IMR-90 (cell line): Measurements from ENCODE around the gene CLMP. TPM values are rescaled to one million over a fixed set of nuclear protein-coding genes. Genes with fewer than 3 reads are reported as not detected.

Experiments used
- ATAC-seq: fragments of 200-7000 bp; cut with Tn5 transposase; 2 replicates; pipeline ENCODE4 v1.9.1; 2020; ENCODE audit warnings: low read depth, mild to moderate bottlenecking, moderate library complexity
- BruUV-seq: library from RNA; stranded (reverse); fragments of 400-500 nt; replicated peaks from 2 replicates; lab custom pipeline; 2021; lab: Mats Ljungman, UMichigan
- CTCF ChIA-PET: fragments of 300-600 bp; formaldehyde crosslinking; extraction: SDS; loops from one replicate; lab custom pipeline; 2021; ENCODE audit warnings: antibody characterized with exemption; lab: Yijun Ruan, JAX
- POLR2A ChIA-PET: fragments of 300-600 bp; sonication (Branson Sonifier 250); formaldehyde crosslinking; loops from one replicate; lab custom pipeline; 2022; ENCODE audit warnings: antibody characterized with exemption; ENCODE audit not compliant: unreplicated experiment; lab: Charles Lee
- DNase-seq: peaks from one replicate; pipeline ENCODE4 v3.0.0; 2013
- H2AFZ ChIP-seq: replicated peaks from 2 replicates; pipeline ENCODE3; 2013; ENCODE audit warnings: low read length, mild to moderate bottlenecking; ENCODE audit not compliant: poor library complexity
- H2AK5ac ChIP-seq: 2 replicates; pipeline ENCODE4 v1.6.1; 2013; ENCODE audit warnings: low read depth, low read length, inconsistent platforms
- H2AK9ac ChIP-seq: replicated peaks from 2 replicates; pipeline ENCODE3; 2013; ENCODE audit warnings: mild to moderate bottlenecking, low read depth, low read length, moderate library complexity; ENCODE audit not compliant: poor library complexity
- H2BK120ac ChIP-seq: 2 replicates; pipeline ENCODE4 v1.6.1; 2013; ENCODE audit warnings: low read depth, low read length, inconsistent platforms
- H2BK15ac ChIP-seq: 3 replicates; pipeline ENCODE4 v1.6.1; 2013; ENCODE audit warnings: low read depth, low read length, inconsistent platforms
- H2BK20ac ChIP-seq: 2 replicates; pipeline ENCODE4 v1.6.1; 2013; ENCODE audit warnings: low read depth, mild to moderate bottlenecking, inconsistent platforms, low read length, moderate library complexity
- H2BK5ac ChIP-seq: 2 replicates; pipeline ENCODE4 v1.6.1; 2013; ENCODE audit warnings: mild to moderate bottlenecking, low read depth, low read length, inconsistent platforms; ENCODE audit not compliant: poor library complexity, severe bottlenecking
- H3K14ac ChIP-seq: replicated peaks from 2 replicates; pipeline ENCODE4 v1.6.1; 2013; ENCODE audit warnings: low read depth, low read length, inconsistent platforms
- H3K18ac ChIP-seq: 2 replicates; pipeline ENCODE4 v1.6.1; 2013; ENCODE audit warnings: low read depth, low read length, control low read depth
- H3K23ac ChIP-seq: 2 replicates; pipeline ENCODE4 v1.6.1; 2013; ENCODE audit warnings: low read depth, low read length, inconsistent platforms
- H3K27ac ChIP-seq: 2 replicates; pipeline ENCODE4 v1.5.1; 2013; ENCODE audit warnings: mild to moderate bottlenecking, control low read depth, low read length; ENCODE audit not compliant: insufficient read depth
- H3K27me3 ChIP-seq: 2 replicates; pipeline ENCODE4 v1.6.1; 2013; ENCODE audit warnings: low read length; ENCODE audit not compliant: control insufficient read depth, insufficient read depth
- H3K36me3 ChIP-seq: 2 replicates; pipeline ENCODE4 v1.6.1; 2013; ENCODE audit warnings: low read length, mixed read lengths; ENCODE audit not compliant: control insufficient read depth, insufficient read depth
- H3K4ac ChIP-seq: 2 replicates; pipeline ENCODE4 v1.6.1; 2013; ENCODE audit warnings: low read depth, low read length, inconsistent platforms
- H3K4me1 ChIP-seq: 2 replicates; pipeline ENCODE4 v1.6.1; 2013; ENCODE audit warnings: low read length, mixed read lengths; ENCODE audit not compliant: control insufficient read depth, insufficient read depth
- H3K4me2 ChIP-seq: 2 replicates; pipeline ENCODE4 v1.6.1; 2013; ENCODE audit warnings: low read depth, mild to moderate bottlenecking, control low read depth, low read length, moderate library complexity
- H3K4me3 ChIP-seq: 2 replicates; pipeline ENCODE4 v1.5.1; 2013; ENCODE audit warnings: low read depth, mild to moderate bottlenecking, control low read depth, low read length, moderate library complexity; ENCODE audit not compliant: insufficient read depth
- H3K56ac ChIP-seq: 2 replicates; pipeline ENCODE4 v1.6.1; 2013; ENCODE audit warnings: low read length, inconsistent platforms; ENCODE audit not compliant: insufficient read depth; ENCODE audit errors: extremely low read depth
- H3K79me1 ChIP-seq, 2 experiments: 2 replicates each; pipeline ENCODE4 v1.6.1; 2013; ENCODE audit warnings: low read length in 2 of 2, inconsistent platforms in 1 of 2, low read depth in 1 of 2
- H3K9ac ChIP-seq: 2 replicates; pipeline ENCODE4 v1.6.1; 2013; ENCODE audit warnings: low read depth, low read length, control low read depth
- H3K9me1 ChIP-seq: 2 replicates; pipeline ENCODE4 v1.6.1; 2013; ENCODE audit warnings: low read length, inconsistent platforms; ENCODE audit not compliant: insufficient read depth
- H3K9me3 ChIP-seq: 2 replicates; pipeline ENCODE4 v1.6.1; 2013; ENCODE audit warnings: low read length; ENCODE audit not compliant: control insufficient read depth, insufficient read depth
- H4K20me1 ChIP-seq: 2 replicates; pipeline ENCODE4 v1.6.1; 2013; ENCODE audit warnings: low read length, inconsistent platforms; ENCODE audit not compliant: insufficient read depth
- H4K5ac ChIP-seq: 2 replicates; pipeline ENCODE4 v1.6.1; 2013; ENCODE audit warnings: mild to moderate bottlenecking, low read depth, low read length, control low read depth
- H4K8ac ChIP-seq, 2 experiments: 2 replicates each; pipeline ENCODE4 v1.6.1; 2013; ENCODE audit warnings: low read depth in 2 of 2, low read length in 2 of 2, control low read depth in 1 of 2, inconsistent platforms in 1 of 2
- H4K91ac ChIP-seq: 2 replicates; pipeline ENCODE4 v1.6.1; 2013; ENCODE audit warnings: low read depth, low read length, inconsistent platforms; ENCODE audit not compliant: insufficient read depth
- MXI1 ChIP-seq: IDR thresholded peaks from 2 replicates; pipeline ENCODE4 v1.6.1; 2012; ENCODE audit warnings: low read depth, mild to moderate bottlenecking, low read length, moderate library complexity, borderline replicate concordance
- NFE2L2 ChIP-seq: fragments of 150-350 bp; IDR thresholded peaks from 2 replicates; pipeline ENCODE4 v1.6.1; 2016; ENCODE audit warnings: low read depth, mild to moderate bottlenecking, low read length
- RFX5 ChIP-seq: IDR thresholded peaks from 2 replicates; pipeline ENCODE4 v1.8.0; 2012; ENCODE audit warnings: low read depth, mild to moderate bottlenecking, low read length, moderate library complexity
- WGBS, 2 experiments: methylation state at CpG; one replicate each; pipeline versions ENCODE4 v1.1.5 to v1.1.7; 2013; ENCODE audit warnings: missing lambda C conversion rate in 2 of 2; ENCODE audit not compliant: insufficient read length in 1 of 2; ENCODE audit errors: extremely low coverage in 2 of 2; 5-methylcytosine and 5-hydroxymethylcytosine counted together
- dilution Hi-C: fragments of 300-500 bp; cut with HindIII; formaldehyde crosslinking; loops from one replicate; pipeline ENCODE4 v1.14.3; 2018; ENCODE audit warnings: low sequenced_read_pairs; ENCODE audit not compliant: unreplicated experiment
- in situ Hi-C: fragments of 300-500 bp; cut with MboI; formaldehyde crosslinking; loops from 3 replicates; pipeline ENCODE4 v1.14.3; 2019; ENCODE audit warnings: low sequenced_read_pairs, inconsistent platforms, mixed read lengths
- intact Hi-C: fragments of 100-400 bp; cut with micrococcal nuclease; formaldehyde crosslinking; loops from 2 replicates; pipeline ENCODE4 v1.10.0; 2022
- polyA plus RNA-seq, 3 experiments: library from polyadenylated mRNA; depleted of rRNA; stranded (reverse); fragments of >200 nt; gene quantifications; 2 replicates each; pipeline ENCODE4 v1.2.3, GENCODE V29; 2012; ENCODE audit warnings: low replicate concordance in 1 of 3
- total RNA-seq: library from RNA; depleted of rRNA; stranded (reverse); fragments of >200 nt; gene quantifications from 2 replicates; pipeline ENCODE4 v1.2.3, GENCODE V29; 2012

Gene CLMP
- total and polyA plus RNA-seq, 2 of the 4 experiments (the other 2 are of a cell fraction), result 54.7 to 95.7 TPM

GRCh38 chr11:123159183-123159857, 35.7 kb downstream of the CLMP start:
- Histone ChIP-seq H3K36me3 (peaks cover 56% of the 10 kb centered on the region), H4K91ac (no peak overlapping the region), H3K4me2 (no peak overlapping the region), H3K14ac (no peak overlapping the region; the same call in 1 of the 2 replicates), H3K4me1 (peaks cover 18% of the 10 kb centered on the region), H2AK9ac (no peak overlapping the region), H3K27ac (peak overlapping the region; percentile 62; the same call in 1 of the 2 replicates), H2BK20ac (no peak overlapping the region), H3K9ac (no peak overlapping the region), H3K79me1 (peaks cover 58 to 85% of the 10 kb centered on the region in 2 experiments), H4K8ac (0 out of 4 replicates have a peak overlapping the region, but pooled peaks of 1 of the 2 experiments have one; percentile 25), H2AK5ac (peak overlapping the region; percentile 10; the same call in 1 of the 2 replicates), H3K9me3 (no peaks in the 10 kb centered on the region), H3K56ac (no peak overlapping the region), H3K4ac (no peak overlapping the region), H3K9me1 (peaks cover 30% of the 10 kb centered on the region), H2AFZ (peak overlapping the region; percentile 5), H3K23ac (no peak overlapping the region), H3K27me3 (no peaks in the 10 kb centered on the region), H2BK15ac (no peak overlapping the region), H4K20me1 (peaks cover 27% of the 10 kb centered on the region), H2BK5ac (peak overlapping the region; percentile 46), H2BK120ac (peak overlapping the region; percentile 26; the same call in 1 of the 2 replicates), H3K4me3 (no peak overlapping the region), H3K18ac (no peak overlapping the region), H4K5ac (no peak overlapping the region)
- intact Hi-C loops, result no loop called here
- no peak for TF ChIP-seq RFX5
- no peak for TF ChIP-seq MXI1
- no peak for TF ChIP-seq NFE2L2
- POLR2A ChIA-PET, result no interaction called here
- in situ Hi-C loops, result no loop called here
- BruUV-seq, result no TSS peak
- dilution Hi-C loops, result no loop called here
- CTCF ChIA-PET, result no interaction called here
- ATAC-seq, result no peak
- 89% methylated on average over 7 of the region's 10 CpGs; no CpG with 5 or more reads in 1 of the 2 experiments for WGBS, 2 experiments
- DNase-seq, result peak; percentile 47
